Suprapubic skin (tissue), 4 donors: ENCODE results near the gene TEX14. TPM values are rescaled to one million over a fixed set of nuclear protein-coding genes. Genes with fewer than 3 reads are reported as not detected.

Experiments
- DNase-seq, 2 donors: peaks; one replicate each; pipeline ENCODE4 v3.0.0-alpha.2; 2019; ENCODE audit warnings: low spot score in 2 of 2
- H3K27ac ChIP-seq: fragments of 200-600 bp; sonication (generic); one replicate; pipeline ENCODE4 v1.5.1; 2019
- H3K27me3 ChIP-seq: fragments of 200-600 bp; sonication (generic); one replicate; pipeline ENCODE4 v1.5.1; 2019
- H3K36me3 ChIP-seq: fragments of 200-600 bp; sonication (generic); one replicate; pipeline ENCODE4 v1.5.1; 2019
- H3K4me1 ChIP-seq: fragments of 200-600 bp; sonication (generic); one replicate; pipeline ENCODE4 v1.5.1; 2019
- H3K4me3 ChIP-seq: fragments of 200-600 bp; sonication (generic); one replicate; pipeline ENCODE4 v1.5.1; 2019; ENCODE audit warnings: mild to moderate bottlenecking
- H3K9me3 ChIP-seq: fragments of 200-600 bp; sonication (generic); one replicate; pipeline ENCODE4 v1.5.1; 2019
- EP300 ChIP-seq: sonication (generic); formaldehyde crosslinking; IDR thresholded peaks from one replicate; pipeline ENCODE4 v1.6.1; 2017; ENCODE audit warnings: antibody characterized with exemption
- POLR2A ChIP-seq, 2 donors: fragments of 450-650 bp; IDR thresholded peaks; one replicate each; pipeline ENCODE4 v1.6.1; 2017; ENCODE audit warnings: antibody characterized with exemption in 2 of 2, mild to moderate bottlenecking in 2 of 2, moderate library complexity in 2 of 2
- POLR2AphosphoS5 ChIP-seq, 3 donors: sonication (generic); formaldehyde crosslinking; IDR thresholded peaks; one replicate each; pipeline ENCODE4 v1.6.1; 2017; ENCODE audit warnings: antibody characterized with exemption in 3 of 3
- WGBS: methylation state at CpG from one replicate; pipeline ENCODE4 v1.1.5; 2018; 5-methylcytosine and 5-hydroxymethylcytosine counted together
- total RNA-seq, 4 donors: library from RNA; depleted of rRNA; stranded (reverse); fragments of >200 nt; gene quantifications; one replicate each; pipeline ENCODE4 v1.1.0, GENCODE V29; 2016
- TF ChIP-seq, protein P1 (sequence below), 2 donors: fragments of 200-600 bp in 1 of 2; fragments of 450-650 bp in 1 of 2; sonication (generic) in 1 of 2; IDR thresholded peaks; one replicate each; pipeline ENCODE4 v1.5.1; 2016 to 2019; ENCODE audit warnings: antibody characterized with exemption in 2 of 2, mild to moderate bottlenecking in 1 of 2, moderate library complexity in 1 of 2

The TEX14 gene
- total RNA-seq, 4 donors from 2014 or later, result 0.15 to 0.34 (median 0.32) TPM; not detected in 1

DNA sequence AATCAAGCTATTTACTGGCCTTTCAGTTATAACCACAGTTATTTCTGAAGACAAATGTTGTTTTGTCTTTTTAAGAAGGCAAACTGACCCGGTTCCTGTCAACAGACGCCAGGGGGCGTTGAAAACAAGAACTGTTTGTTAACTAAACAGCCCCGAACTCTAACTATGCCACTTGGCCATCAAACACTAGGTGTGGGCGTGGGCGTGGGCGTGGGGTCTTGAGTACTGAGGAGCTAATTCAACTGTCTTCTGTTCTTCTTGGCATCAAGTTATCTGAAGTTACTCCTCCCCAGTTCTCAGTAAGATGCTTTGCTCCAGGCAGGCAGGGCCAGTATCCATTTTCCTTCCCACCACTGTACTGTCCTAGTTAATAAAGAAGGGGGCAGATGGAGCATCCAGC lies 114.1 kb downstream of the TEX14 start:
- Histone ChIP-seq H3K27me3 (no peaks in the 10 kb centered on the region), H3K27ac (peak overlapping the region; percentile 19), H3K4me1 (peaks cover 26% of the 10 kb centered on the region), H3K9me3 (no peaks in the 10 kb centered on the region), H3K4me3 (no peak overlapping the region), H3K36me3 (no peaks in the 10 kb centered on the region)
- DNase-seq, result peak; percentile 68 to 80
- WGBS, result 7% methylated on average over 7 of the region's 7 CpGs
- TF ChIP-seq POLR2AphosphoS5 (IDR thresholded peaks at IDR 0.05), result no peak
- TF ChIP-seq, protein P1, sequence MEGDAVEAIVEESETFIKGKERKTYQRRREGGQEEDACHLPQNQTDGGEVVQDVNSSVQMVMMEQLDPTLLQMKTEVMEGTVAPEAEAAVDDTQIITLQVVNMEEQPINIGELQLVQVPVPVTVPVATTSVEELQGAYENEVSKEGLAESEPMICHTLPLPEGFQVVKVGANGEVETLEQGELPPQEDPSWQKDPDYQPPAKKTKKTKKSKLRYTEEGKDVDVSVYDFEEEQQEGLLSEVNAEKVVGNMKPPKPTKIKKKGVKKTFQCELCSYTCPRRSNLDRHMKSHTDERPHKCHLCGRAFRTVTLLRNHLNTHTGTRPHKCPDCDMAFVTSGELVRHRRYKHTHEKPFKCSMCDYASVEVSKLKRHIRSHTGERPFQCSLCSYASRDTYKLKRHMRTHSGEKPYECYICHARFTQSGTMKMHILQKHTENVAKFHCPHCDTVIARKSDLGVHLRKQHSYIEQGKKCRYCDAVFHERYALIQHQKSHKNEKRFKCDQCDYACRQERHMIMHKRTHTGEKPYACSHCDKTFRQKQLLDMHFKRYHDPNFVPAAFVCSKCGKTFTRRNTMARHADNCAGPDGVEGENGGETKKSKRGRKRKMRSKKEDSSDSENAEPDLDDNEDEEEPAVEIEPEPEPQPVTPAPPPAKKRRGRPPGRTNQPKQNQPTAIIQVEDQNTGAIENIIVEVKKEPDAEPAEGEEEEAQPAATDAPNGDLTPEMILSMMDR (IDR thresholded peaks at IDR 0.05), result peak; percentile 32 to 62

DNA sequence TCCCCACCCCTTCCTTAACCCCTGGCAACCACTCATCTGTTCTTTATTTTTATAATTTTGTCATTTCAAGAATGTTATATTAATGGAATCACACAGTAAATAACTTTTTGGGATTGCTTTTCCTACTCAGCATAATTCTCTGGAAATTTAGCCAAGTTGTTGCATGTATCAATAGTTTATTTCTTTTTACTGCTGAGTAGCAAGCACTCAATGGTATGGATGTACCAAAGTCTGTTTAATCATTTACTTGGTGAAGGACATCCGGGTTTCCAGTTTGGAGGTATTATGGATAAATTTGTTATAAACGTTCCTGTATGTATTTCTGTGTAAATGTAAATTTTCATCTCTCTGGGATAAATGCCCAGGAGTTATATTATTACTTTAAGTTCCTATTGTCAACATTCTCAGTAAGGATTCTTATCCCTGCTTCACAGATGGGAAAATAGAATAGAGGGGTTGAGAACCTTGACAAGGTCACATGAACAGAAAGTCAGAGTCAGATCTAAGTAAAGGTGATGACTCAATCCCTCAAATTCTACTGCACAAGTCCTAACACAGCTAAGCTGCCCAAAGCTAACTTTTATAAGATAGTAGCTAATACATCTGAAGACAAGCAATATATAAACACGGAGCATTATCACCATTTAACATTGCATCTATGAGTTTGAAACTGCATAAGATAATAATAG lies 115.0 kb downstream of the TEX14 start:
- no peak overlapping the region for H3K4me3 ChIP-seq
- TF ChIP-seq EP300, result no peak
- TF ChIP-seq, protein P1 (IDR thresholded peaks at IDR 0.05), result no peak
- no peak for TF ChIP-seq POLR2A (IDR thresholded peaks at IDR 0.05)
- no peak for TF ChIP-seq POLR2AphosphoS5 (IDR thresholded peaks at IDR 0.05)
- peaks cover 26% of the 10 kb centered on the region for H3K4me1 ChIP-seq
- WGBS, result 41% methylated on average over 3 of the region's 3 CpGs
- no peaks in the 10 kb centered on the region for H3K27me3 ChIP-seq
- no peaks in the 10 kb centered on the region for H3K9me3 ChIP-seq
- peak overlapping the region; percentile 19 for H3K27ac ChIP-seq
- no peak for DNase-seq
- H3K36me3 ChIP-seq, result no peaks in the 10 kb centered on the region

- no peaks in the 10 kb centered on the region for H3K27me3 ChIP-seq
- H3K36me3 ChIP-seq, result no peaks in the 10 kb centered on the region
- WGBS, result 7% methylated on average over 1 of the region's 1 CpG
- TF ChIP-seq, protein P1 (IDR thresholded peaks at IDR 0.05), result no peak
- peaks cover 26% of the 10 kb centered on the region for H3K4me1 ChIP-seq
- H3K4me3 ChIP-seq, result no peak overlapping the region
- no peaks in the 10 kb centered on the region for H3K9me3 ChIP-seq
- DNase-seq, result no peak
- H3K27ac ChIP-seq, result peak overlapping the region; percentile 9
Measured at GRCh38 chr17:58575511-58575910, 116.3 kb downstream of the TEX14 start.

DNA sequence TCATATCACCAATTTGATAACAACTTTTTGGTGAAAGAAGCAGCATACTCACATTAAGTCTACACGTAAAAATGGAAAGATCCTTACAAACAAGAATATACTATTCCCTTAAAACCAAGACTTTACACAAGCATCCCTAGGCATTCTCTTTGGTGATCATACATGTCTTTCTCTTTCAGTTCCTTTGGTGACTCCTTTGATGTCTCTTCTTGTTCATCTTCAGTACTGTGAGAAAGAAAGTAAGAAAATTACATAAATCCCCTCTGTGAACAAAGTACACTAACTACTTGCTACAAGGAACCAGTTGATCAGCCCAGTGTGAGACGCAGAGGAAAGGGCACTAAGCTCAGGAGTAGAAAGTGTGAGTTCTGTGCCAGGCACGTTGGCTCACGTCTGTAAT lies 117.8 kb downstream of the TEX14 start:
- H3K27me3 ChIP-seq, result no peaks in the 10 kb centered on the region
- TF ChIP-seq, protein P1 (IDR thresholded peaks at IDR 0.05), result no peak
- TF ChIP-seq EP300 (no peak), POLR2A (IDR thresholded peaks at IDR 0.05) (no peak), POLR2AphosphoS5 (IDR thresholded peaks at IDR 0.05) (no peak)
- peaks cover 26% of the 10 kb centered on the region for H3K4me1 ChIP-seq
- WGBS, result 89% methylated on average over 4 of the region's 4 CpGs
- no peaks in the 10 kb centered on the region for H3K36me3 ChIP-seq
- no peak for DNase-seq
- no peaks in the 10 kb centered on the region for H3K9me3 ChIP-seq
- no peak overlapping the region for H3K27ac ChIP-seq
- no peak overlapping the region for H3K4me3 ChIP-seq

DNA sequence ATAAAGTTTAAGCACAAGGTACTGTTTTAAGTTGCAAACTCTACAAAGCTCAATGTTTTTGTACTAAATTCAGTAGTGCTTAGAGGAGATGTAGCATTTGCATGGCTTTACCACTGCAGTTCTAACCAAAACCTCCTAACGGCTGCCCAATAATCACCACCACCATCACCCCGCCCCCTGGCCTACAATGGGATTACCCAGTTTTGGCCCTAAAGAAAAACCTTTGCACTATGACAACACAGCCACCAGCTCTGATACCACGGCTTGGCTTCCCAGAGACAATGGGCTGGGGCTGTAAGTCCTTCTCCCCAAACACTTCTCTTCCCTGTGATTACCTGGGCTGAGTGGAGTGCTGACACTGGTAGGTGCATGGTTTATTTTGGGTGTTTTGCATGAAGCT lies 119.0 kb downstream of the TEX14 start:
- H3K9me3 ChIP-seq, result no peaks in the 10 kb centered on the region
- WGBS, result 93% methylated on average over 3 of the region's 3 CpGs
- H3K4me3 ChIP-seq, result no peak overlapping the region
- H3K4me1 ChIP-seq, result peaks cover 23% of the 10 kb centered on the region
- TF ChIP-seq POLR2A (IDR thresholded peaks at IDR 0.05) (no peak), POLR2AphosphoS5 (IDR thresholded peaks at IDR 0.05) (no peak), EP300 (no peak)
- TF ChIP-seq, protein P1 (IDR thresholded peaks at IDR 0.05), result no peak
- H3K27ac ChIP-seq, result no peak overlapping the region
- DNase-seq, result no peak
- no peaks in the 10 kb centered on the region for H3K36me3 ChIP-seq
- H3K27me3 ChIP-seq, result no peaks in the 10 kb centered on the region
